SU-DHL-6 (cell line): ENCODE measurements around the gene ST6GALNAC2.

ENCODE experiments used
- CTCF ChIP-seq: fragments of 200-600 bp; sonication (generic); IDR thresholded peaks from one replicate; pipeline ENCODE4 v1.5.1; 2017; ENCODE audit warnings: antibody characterized with exemption, mild to moderate bottlenecking, low read length, moderate library complexity; ENCODE audit not compliant: insufficient read depth, poor library complexity, severe bottlenecking
- EZH2phosphoT487 ChIP-seq: fragments of 200-600 bp; sonication (generic), shearing (Covaris generic); conservative IDR thresholded peaks from 2 replicates; pipeline ENCODE4 v1.6.1; 2018; ENCODE audit warnings: mild to moderate bottlenecking, antibody characterized with exemption, low read length, moderate library complexity, mixed read lengths

GRCh38 chr17:76593384-76593826 is 7.7 kb upstream of the ST6GALNAC2 start:
- no peak for TF ChIP-seq CTCF
- no peak for TF ChIP-seq EZH2phosphoT487
